Measurements from ENCODE around the gene NEMP1. TPM values are rescaled to one million over a fixed set of nuclear protein-coding genes. Genes with fewer than 3 reads are reported as not detected.

Gene NEMP1
- total and polyA plus RNA-seq, 2 of the 8 experiments (the other 6 are each of a cell fraction or from before 2014, with no cell fraction given), result 30.1 to 43.2 TPM

DNA sequence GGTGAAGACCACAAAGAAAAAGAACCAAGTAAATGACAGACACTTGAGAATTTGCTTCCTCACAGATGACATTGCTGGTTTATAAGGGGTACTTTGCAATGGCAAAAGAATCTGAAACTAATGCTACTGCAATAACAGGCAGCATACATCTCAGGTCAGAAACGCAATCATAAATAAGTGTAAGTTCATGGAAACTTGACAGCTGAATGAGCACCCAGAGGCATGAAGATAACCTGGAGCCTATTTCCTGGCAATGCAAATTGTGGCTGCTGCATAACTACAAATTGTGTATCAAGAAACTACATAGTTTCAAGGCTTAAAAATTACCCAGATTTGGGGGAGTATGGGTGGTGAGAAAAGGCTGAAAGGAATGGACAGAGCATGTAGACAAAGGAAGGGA, 20.1 kb downstream of the NEMP1 start:
- H3K4ac ChIP-seq (replicated peaks; ENCODE audit: insufficient read length, low read depth, low read length), result no peak overlapping the region
- no peak overlapping the region for H2BK120ac ChIP-seq (replicated peaks; ENCODE audit: low read depth, low read length)
- no peak overlapping the region for H2AFZ ChIP-seq (ENCODE audit: low read length)
- H2AK5ac ChIP-seq (ENCODE audit: low read depth, low read length), result no peak overlapping the region
- H4K91ac ChIP-seq (replicated peaks; ENCODE audit: insufficient read length, low read length), result no peak overlapping the region
- DNase-seq (ENCODE audit: low read depth in 1 of 2, low spot score in 2 of 2) (no peak), FAIRE-seq (no peak)
- no peaks in the 10 kb centered on the region for H3K79me1 ChIP-seq (ENCODE audit: low read depth, low read length)
- no peaks in the 10 kb centered on the region for H3K4me1 ChIP-seq (replicated peaks in 1 of 4; ENCODE audit: control insufficient read depth in 3 of 4, insufficient read depth in 4 of 4, low read length in 3 of 4)
- WGBS, 2 experiments (ENCODE audit: extremely low coverage in 1 of 2, insufficient coverage in 1 of 2, insufficient read length in 1 of 2, insufficient replicate concordance in 2 of 2, low coverage in 1 of 2, low lambda C conversion rate in 2 of 2, missing lambda C conversion rate in 1 of 2), result 91% methylated on average over 1 of the region's 1 CpG; no CpG with 5 or more reads in 1 of the 2 experiments
- no peaks in the 10 kb centered on the region for H3K9me3 ChIP-seq (ENCODE audit: insufficient read depth in 2 of 2, low read depth in 1 of 2, low read length in 1 of 2)
- no peak overlapping the region for H4K8ac ChIP-seq (ENCODE audit: extremely low read depth, insufficient read depth, low read length)
- H3K27me3 ChIP-seq (replicated peaks in 1 of 4; ENCODE audit: control insufficient read depth in 3 of 4, extremely low read depth in 1 of 4, insufficient read depth in 3 of 4, low read length in 3 of 4), result no peaks in the 10 kb centered on the region
- H3K9ac ChIP-seq (replicated peaks in 1 of 4; ENCODE audit: extremely low read depth in 1 of 4, low read depth in 3 of 4, low read length in 3 of 4), result no peak overlapping the region
- H3K4me2 ChIP-seq (ENCODE audit: insufficient read depth in 1 of 2, low read depth in 2 of 2, low read length in 2 of 2), result no peak overlapping the region
- no peak overlapping the region for H2BK15ac ChIP-seq (ENCODE audit: low read length)
- peaks cover 18 to 76% (median 51%) of the 10 kb centered on the region in 4 experiments for H3K36me3 ChIP-seq (ENCODE audit: control insufficient read depth in 2 of 4, insufficient read depth in 4 of 4, low read length in 3 of 4)
- ChIA-PET CTCF (ENCODE audit: partially characterized antibody) (interaction anchor here (0.6 to 8.1 kb wide), 10 partner anchors 9 to 325 kb away, joined by 3 to 77 read pairs (median 5); partner anchors contain the start of genes MYO1A, STAT6 and TAC3), POLR2A (ENCODE audit: partially characterized antibody) (interaction anchor here (1.5 kb wide), 1 partner anchor 11 kb away, joined by 3 read pairs; no protein-coding TSS in a partner anchor)
- no peak overlapping the region for H3K23ac ChIP-seq (ENCODE audit: insufficient read length)
- H4K20me1 ChIP-seq (replicated peaks in 1 of 2; ENCODE audit: control insufficient read depth in 1 of 2, insufficient read depth in 2 of 2, low read length in 2 of 2), result no peaks in the 10 kb centered on the region
- H2BK20ac ChIP-seq (ENCODE audit: low read length), result no peak overlapping the region
- H3K14ac ChIP-seq (ENCODE audit: insufficient read length), result no peak overlapping the region
- no peaks in the 10 kb centered on the region for H3K79me2 ChIP-seq (ENCODE audit: control insufficient read depth in 1 of 2, insufficient read depth in 2 of 2, low read length in 2 of 2)
- H3K23me2 ChIP-seq (ENCODE audit: low read depth, low read length), result no peaks in the 10 kb centered on the region
- H2BK12ac ChIP-seq (ENCODE audit: low read depth, low read length), result no peak overlapping the region
- no peak overlapping the region for H3K56ac ChIP-seq (replicated peaks; ENCODE audit: insufficient read length, low read depth, low read length)
- no peak overlapping the region for H4K5ac ChIP-seq (ENCODE audit: insufficient read length, low read depth, low read length)
- no peak overlapping the region for H3K4me3 ChIP-seq (ENCODE audit: extremely low read depth in 1 of 4, insufficient read depth in 2 of 4, low read depth in 3 of 4, low read length in 4 of 4)
- no peak overlapping the region for H2BK5ac ChIP-seq (ENCODE audit: low read depth, low read length)
- H3K27ac ChIP-seq (ENCODE audit: low read depth, low read length), result no peak overlapping the region
- no peak overlapping the region for H3K18ac ChIP-seq (ENCODE audit: extremely low read depth, low read length)
- TF ChIP-seq YY1 (IDR thresholded peaks at IDR 0.05; ENCODE audit: low read depth, low read length) (no peak), RFX5 (IDR thresholded peaks at IDR 0.05; ENCODE audit: borderline replicate concordance, low read depth, low read length) (no peak), SIN3A (conservative IDR thresholded peaks at IDR 0.05 in 1 of 2, IDR thresholded peaks at IDR 0.05 in 1 of 2; ENCODE audit: low read depth in 1 of 2, low read length in 2 of 2) (no peak), CTBP2 (IDR thresholded peaks at IDR 0.05; ENCODE audit: borderline replicate concordance, insufficient read depth, insufficient read length, low read length) (no peak), TAF1 (IDR thresholded peaks at IDR 0.05; ENCODE audit: low read depth, low read length) (no peak), KDM4A (IDR thresholded peaks at IDR 0.05; ENCODE audit: low read depth, low read length, severe bottlenecking) (no peak), TBP (IDR thresholded peaks at IDR 0.05; ENCODE audit: low read depth, low read length) (no peak), BCL11A (IDR thresholded peaks at IDR 0.05; ENCODE audit: low read depth in 2 of 2, low read length in 2 of 2) (no peak), JUN (IDR thresholded peaks at IDR 0.05; ENCODE audit: low read depth, low read length) (no peak), ASH2L (IDR thresholded peaks at IDR 0.05; ENCODE audit: low read length) (no peak), SIX5 (IDR thresholded peaks at IDR 0.05; ENCODE audit: low read depth, low read length) (no peak)
- TF ChIP-seq, protein P1, sequence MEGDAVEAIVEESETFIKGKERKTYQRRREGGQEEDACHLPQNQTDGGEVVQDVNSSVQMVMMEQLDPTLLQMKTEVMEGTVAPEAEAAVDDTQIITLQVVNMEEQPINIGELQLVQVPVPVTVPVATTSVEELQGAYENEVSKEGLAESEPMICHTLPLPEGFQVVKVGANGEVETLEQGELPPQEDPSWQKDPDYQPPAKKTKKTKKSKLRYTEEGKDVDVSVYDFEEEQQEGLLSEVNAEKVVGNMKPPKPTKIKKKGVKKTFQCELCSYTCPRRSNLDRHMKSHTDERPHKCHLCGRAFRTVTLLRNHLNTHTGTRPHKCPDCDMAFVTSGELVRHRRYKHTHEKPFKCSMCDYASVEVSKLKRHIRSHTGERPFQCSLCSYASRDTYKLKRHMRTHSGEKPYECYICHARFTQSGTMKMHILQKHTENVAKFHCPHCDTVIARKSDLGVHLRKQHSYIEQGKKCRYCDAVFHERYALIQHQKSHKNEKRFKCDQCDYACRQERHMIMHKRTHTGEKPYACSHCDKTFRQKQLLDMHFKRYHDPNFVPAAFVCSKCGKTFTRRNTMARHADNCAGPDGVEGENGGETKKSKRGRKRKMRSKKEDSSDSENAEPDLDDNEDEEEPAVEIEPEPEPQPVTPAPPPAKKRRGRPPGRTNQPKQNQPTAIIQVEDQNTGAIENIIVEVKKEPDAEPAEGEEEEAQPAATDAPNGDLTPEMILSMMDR (IDR thresholded peaks at IDR 0.05; ENCODE audit: control extremely low read depth in 1 of 3, insufficient read depth in 1 of 3, low read depth in 1 of 3, low read length in 3 of 3), result no peak
